OCI-LY1 (cell line): ENCODE results near the gene GALNT2.

Experiments used
- H2AFZ ChIP-seq: fragments of 200-600 bp; sonication (generic), shearing (Covaris generic); 2 replicates; pipeline ENCODE4 v1.6.0; 2014; ENCODE audit warnings: antibody characterized with exemption, mild to moderate bottlenecking, low read length
- H3F3A ChIP-seq: fragments of 200-600 bp; sonication (generic), shearing (Covaris generic); 2 replicates; pipeline ENCODE4 v1.6.0; 2014; ENCODE audit warnings: mild to moderate bottlenecking, antibody characterized with exemption, low read length, moderate library complexity; ENCODE audit not compliant: insufficient read depth
- H3K27ac ChIP-seq: fragments of 200-600 bp; sonication (generic); 2 replicates; pipeline ENCODE4 v1.5.1; 2014; ENCODE audit warnings: low read length, mixed run types, mild to moderate bottlenecking, low read depth; ENCODE audit not compliant: poor library complexity, severe bottlenecking
- H3K27me3 ChIP-seq: fragments of 200-600 bp; sonication (generic); 2 replicates; pipeline ENCODE4 v1.6.0; 2014; ENCODE audit warnings: antibody characterized with exemption, mild to moderate bottlenecking, low read length, moderate library complexity; ENCODE audit not compliant: insufficient read depth
- H3K36me3 ChIP-seq: fragments of 200-600 bp; sonication (generic); 2 replicates; pipeline ENCODE4 v1.6.1; 2014; ENCODE audit warnings: mild to moderate bottlenecking, antibody characterized with exemption, low read length, moderate library complexity, mixed read lengths; ENCODE audit not compliant: insufficient read depth
- H3K4me1 ChIP-seq: fragments of 200-600 bp; sonication (generic); 2 replicates; pipeline ENCODE4 v1.5.1; 2014; ENCODE audit warnings: mild to moderate bottlenecking, low read length, moderate library complexity; ENCODE audit not compliant: insufficient read depth, severe bottlenecking
- H3K4me2 ChIP-seq: fragments of 200-600 bp; sonication (generic), shearing (Covaris generic); 2 replicates; pipeline ENCODE4 v1.6.1; 2014; ENCODE audit warnings: low read length
- H3K4me3 ChIP-seq: fragments of 200-600 bp; sonication (generic); 2 replicates; pipeline ENCODE4 v1.5.1; 2014; ENCODE audit warnings: low read length, low read depth, mild to moderate bottlenecking, mixed read lengths; ENCODE audit not compliant: poor library complexity, severe bottlenecking
- H3K79me2 ChIP-seq: fragments of 200-600 bp; shearing (Covaris generic); 2 replicates; pipeline ENCODE4 v1.6.1; 2016; ENCODE audit warnings: mixed run types, low read length, mixed read lengths; ENCODE audit not compliant: insufficient read depth
- H3K9ac ChIP-seq: fragments of 200-600 bp; sonication (generic), shearing (Covaris generic); 2 replicates; pipeline ENCODE4 v1.6.1; 2014; ENCODE audit warnings: mild to moderate bottlenecking, low read length, mixed read lengths
- H3K9me2 ChIP-seq: fragments of 200-600 bp; sonication (generic), shearing (Covaris generic); 2 replicates; pipeline ENCODE4 v1.6.1; 2014; ENCODE audit warnings: low read depth, mild to moderate bottlenecking, low read length, mixed read lengths
- H3K9me3 ChIP-seq: fragments of 200-600 bp; shearing (Covaris generic); 2 replicates; pipeline ENCODE4 v1.6.1; 2014; ENCODE audit warnings: low read length, mixed read lengths
- H4K20me1 ChIP-seq: fragments of 200-600 bp; sonication (generic), shearing (Covaris generic); 2 replicates; pipeline ENCODE4 v1.6.0; 2016; ENCODE audit warnings: mild to moderate bottlenecking, low read length; ENCODE audit not compliant: insufficient read depth
- EZH2 ChIP-seq: fragments of 200-600 bp; sonication (generic), shearing (Covaris generic); IDR thresholded peaks from 2 replicates; pipeline ENCODE4 v1.8.0; 2017; ENCODE audit warnings: borderline replicate concordance, mixed run types, mild to moderate bottlenecking, antibody characterized with exemption, low read length, moderate library complexity, mixed read lengths
- TF ChIP-seq, protein P1 (sequence below): fragments of 200-600 bp; sonication (generic), shearing (Covaris generic); IDR thresholded peaks from 2 replicates; pipeline ENCODE4 v1.5.1; 2017; ENCODE audit warnings: mild to moderate bottlenecking, antibody characterized with exemption, low read length, moderate library complexity, mixed read lengths

GALNT2 gene

DNA sequence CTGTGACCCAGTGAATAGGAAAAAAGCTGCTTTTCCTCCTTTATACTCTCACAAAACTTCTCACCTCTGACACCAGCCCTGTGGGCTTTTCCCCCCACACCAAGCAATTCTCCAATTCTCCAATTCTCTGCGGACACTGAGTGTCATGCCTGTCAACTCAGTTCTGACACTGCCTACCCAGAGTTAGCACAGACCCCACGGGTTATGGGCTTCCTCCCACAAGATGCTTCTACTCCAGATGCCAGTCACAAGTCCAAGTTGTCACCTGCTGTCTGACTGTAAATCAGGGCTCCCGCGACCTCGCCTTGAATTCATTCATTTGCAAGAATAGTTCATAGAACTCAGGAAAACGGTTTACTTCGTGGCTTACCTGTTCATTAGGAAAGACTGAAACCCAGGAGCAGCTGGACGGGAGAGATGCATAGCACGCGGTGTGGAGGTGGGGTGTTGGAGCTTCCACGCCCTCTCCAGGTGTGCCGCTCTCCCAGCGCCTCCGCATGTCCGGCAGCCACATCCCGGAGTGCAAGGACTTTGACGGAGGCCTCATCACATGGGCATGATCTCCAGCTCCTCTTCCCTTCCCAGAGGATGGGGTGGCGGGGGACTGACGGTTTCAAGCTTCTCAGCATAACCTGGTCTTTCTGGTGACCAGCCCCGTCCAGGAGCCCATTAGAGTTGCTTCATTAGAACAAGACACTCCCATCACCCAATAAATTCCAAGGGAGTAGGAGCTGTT lies 204.4 kb downstream of the GALNT2 start:
- no peak overlapping the region; the same call in 1 of the 2 replicates for H3K9ac ChIP-seq
- peak overlapping the region; percentile 90 for H3K27ac ChIP-seq
- peaks cover 47% of the 10 kb centered on the region for H3K4me1 ChIP-seq
- no peak overlapping the region for H2AFZ ChIP-seq
- H3K36me3 ChIP-seq, result peaks cover 35% of the 10 kb centered on the region
- H3K4me2 ChIP-seq, result peak overlapping the region; percentile 51; the same call in 1 of the 2 replicates
- H3F3A ChIP-seq, result no peaks in the 10 kb centered on the region
- TF ChIP-seq, protein P1, sequence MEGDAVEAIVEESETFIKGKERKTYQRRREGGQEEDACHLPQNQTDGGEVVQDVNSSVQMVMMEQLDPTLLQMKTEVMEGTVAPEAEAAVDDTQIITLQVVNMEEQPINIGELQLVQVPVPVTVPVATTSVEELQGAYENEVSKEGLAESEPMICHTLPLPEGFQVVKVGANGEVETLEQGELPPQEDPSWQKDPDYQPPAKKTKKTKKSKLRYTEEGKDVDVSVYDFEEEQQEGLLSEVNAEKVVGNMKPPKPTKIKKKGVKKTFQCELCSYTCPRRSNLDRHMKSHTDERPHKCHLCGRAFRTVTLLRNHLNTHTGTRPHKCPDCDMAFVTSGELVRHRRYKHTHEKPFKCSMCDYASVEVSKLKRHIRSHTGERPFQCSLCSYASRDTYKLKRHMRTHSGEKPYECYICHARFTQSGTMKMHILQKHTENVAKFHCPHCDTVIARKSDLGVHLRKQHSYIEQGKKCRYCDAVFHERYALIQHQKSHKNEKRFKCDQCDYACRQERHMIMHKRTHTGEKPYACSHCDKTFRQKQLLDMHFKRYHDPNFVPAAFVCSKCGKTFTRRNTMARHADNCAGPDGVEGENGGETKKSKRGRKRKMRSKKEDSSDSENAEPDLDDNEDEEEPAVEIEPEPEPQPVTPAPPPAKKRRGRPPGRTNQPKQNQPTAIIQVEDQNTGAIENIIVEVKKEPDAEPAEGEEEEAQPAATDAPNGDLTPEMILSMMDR, result no peak
- H3K9me2 ChIP-seq, result no peaks in the 10 kb centered on the region
- H4K20me1 ChIP-seq, result no peaks in the 10 kb centered on the region
- no peak overlapping the region for H3K4me3 ChIP-seq
- H3K27me3 ChIP-seq, result no peaks in the 10 kb centered on the region
- H3K79me2 ChIP-seq, result no peaks in the 10 kb centered on the region
- H3K9me3 ChIP-seq, result no peaks in the 10 kb centered on the region

DNA sequence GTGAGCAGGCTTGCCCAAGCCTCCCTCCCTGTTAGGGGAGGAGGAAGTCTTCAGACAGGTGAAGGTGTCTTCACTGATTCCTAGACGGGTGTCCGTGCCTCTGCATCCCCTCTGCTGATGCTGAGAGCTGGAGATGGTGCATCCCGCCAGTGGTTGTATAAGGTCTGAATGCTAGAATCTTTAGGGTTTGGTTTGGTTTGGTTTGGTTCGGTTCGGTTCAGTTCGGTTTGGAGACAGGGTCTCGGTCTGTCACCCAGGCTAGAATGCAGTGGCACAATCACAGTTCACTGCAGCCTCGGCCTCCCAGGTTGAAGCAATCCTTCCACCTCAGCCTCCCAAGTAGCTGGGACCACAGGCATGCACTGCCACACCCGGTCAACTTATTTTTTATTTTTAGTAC lies 205.5 kb downstream of the GALNT2 start:
- TF ChIP-seq EZH2, result no peak
- TF ChIP-seq, protein P1, result no peak
- H3K27me3 ChIP-seq, result no peaks in the 10 kb centered on the region
- no peak overlapping the region for H2AFZ ChIP-seq
- no peaks in the 10 kb centered on the region for H3F3A ChIP-seq
- H3K4me1 ChIP-seq, result peaks cover 58% of the 10 kb centered on the region
- H3K9me2 ChIP-seq, result no peaks in the 10 kb centered on the region
- H3K27ac ChIP-seq, result peak overlapping the region; percentile 68
- H4K20me1 ChIP-seq, result no peaks in the 10 kb centered on the region
- no peaks in the 10 kb centered on the region for H3K9me3 ChIP-seq
- peaks cover 34% of the 10 kb centered on the region for H3K36me3 ChIP-seq
- H3K79me2 ChIP-seq, result no peaks in the 10 kb centered on the region
- H3K4me2 ChIP-seq, result no peak overlapping the region
- no peak overlapping the region for H3K9ac ChIP-seq
- H3K4me3 ChIP-seq, result no peak overlapping the region

DNA sequence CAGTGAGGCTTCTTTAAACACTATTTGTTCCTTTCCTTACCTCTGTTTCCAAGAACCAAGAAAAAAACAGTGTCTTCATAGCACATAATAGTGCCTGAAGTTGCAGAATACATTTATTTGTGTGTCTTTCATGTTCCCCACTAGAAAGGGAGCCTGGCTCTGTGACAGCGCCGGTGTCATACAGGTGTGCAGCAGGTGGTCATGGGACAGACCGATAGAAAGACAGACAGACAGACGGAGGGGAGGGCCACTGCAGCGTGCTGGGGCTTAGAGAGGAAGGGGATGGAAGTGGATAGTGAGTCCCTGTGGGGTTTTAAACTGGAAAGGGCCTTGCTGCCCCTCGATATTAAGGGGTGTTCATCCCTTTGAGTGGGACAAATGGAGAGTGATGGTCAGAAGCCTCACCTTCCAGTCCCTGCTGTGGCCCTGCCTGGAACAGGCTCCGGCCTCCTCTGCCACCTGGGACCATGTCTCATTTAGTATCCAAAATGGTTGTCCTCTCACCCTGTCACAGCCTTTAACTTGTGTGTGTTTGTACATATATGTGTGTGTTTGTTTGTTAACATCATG lies 206.2 kb downstream of the GALNT2 start:
- TF ChIP-seq, protein P1, result no peak
- H3K36me3 ChIP-seq, result peaks cover 31% of the 10 kb centered on the region
- H3K9me2 ChIP-seq, result no peaks in the 10 kb centered on the region
- H3K4me2 ChIP-seq, result no peak overlapping the region
- H4K20me1 ChIP-seq, result no peaks in the 10 kb centered on the region
- H3K27me3 ChIP-seq, result no peaks in the 10 kb centered on the region
- no peak overlapping the region for H3K4me3 ChIP-seq
- no peaks in the 10 kb centered on the region for H3F3A ChIP-seq
- H3K4me1 ChIP-seq, result peaks cover 65% of the 10 kb centered on the region
- peak overlapping the region; percentile 68 for H3K27ac ChIP-seq
- H2AFZ ChIP-seq, result no peak overlapping the region
- H3K9me3 ChIP-seq, result no peaks in the 10 kb centered on the region
- no peaks in the 10 kb centered on the region for H3K79me2 ChIP-seq
- no peak overlapping the region for H3K9ac ChIP-seq
